Spleen (tissue), 11 donors: ENCODE results near the gene MRE11. TPM values are rescaled to one million over a fixed set of nuclear protein-coding genes. Genes with fewer than 3 reads are reported as not detected.

Experiments
- microRNA-seq, 3 donors: library from miRNA; unstranded; fragments of <30 nt; microRNA quantifications; one replicate each; pipeline versions ENCODE4 to v1.1.0, GENCODE V29; 2019 to 2020
- polyA plus RNA-seq, 3 donors: library from polyadenylated mRNA; stranded (reverse); fragments of 200-250 nt; gene quantifications; one replicate each; pipeline ENCODE4 v1.2.1, GENCODE V29; 2013
- small RNA-seq, 4 donors: library from RNA; depleted of rRNA; stranded (forward); fragments of <200 nt; gene quantifications; one replicate each; pipeline ENCODE3, GENCODE V24; 2016
- total RNA-seq, 7 donors: library from RNA; depleted of rRNA in 3 of 7; stranded (reverse); fragments of >200 nt in 3 of 7; fragmentation: NEBNext Ultra II Directional in 4 of 7; extraction: Animal tissue kit (Norgen Biotek cat#: 25700) in 4 of 7; gene quantifications; one replicate each; pipeline versions ENCODE4 v1.1.0 to v1.2.1, GENCODE V29; 2016 to 2021
- donor health status: healthy with polysubstance abuse.
- donor health status: DM: no; HTN: no; CAD: no; lungs with moderate emphysema.
- donor health status: DM: no; HTN: no; CAD: no.
- donor health status: Bipolar disorder and iron deficiency.
- donor health status: healthy.
- donor health status: DM: no; HTN: no; CAD: no.
- donor health status: DM: yes; HTN: yes; CAD: no.

The MRE11 gene
- total and polyA plus RNA-seq, 10 donors: 5.3 to 36.2 (median 23.9) TPM

Small RNA genes within 50 kb of the gene (microRNA-seq; reads per million reads assigned to microRNA genes)
- 5.7 to 6.0 (median 5.8) reads per million in 3 donors for gene MIR548L

Small RNA genes within 50 kb of the gene (small RNA-seq; reads per million reads assigned to genes)
- 0 to 0.14 (median 0.03) reads per million in 4 donors for gene MIR548L

Other genes with a start within 250 kb of the MRE11 start
- gene IZUMO1R, start 189.3 kb downstream of the MRE11 start, total RNA-seq: not detected
- not detected for gene IZUMO1R, start 189.3 kb downstream of the MRE11 start, polyA plus RNA-seq
- under 1 TPM in 6 of 7 donors, not detected in 1; 0.09 to 0.66 (median 0.19) TPM for gene GPR83, start 92.4 kb downstream of the MRE11 start, total RNA-seq
- under 1 TPM; 0.06 to 0.19 (median 0.15) TPM for gene GPR83, start 92.4 kb downstream of the MRE11 start, polyA plus RNA-seq
- gene ANKRD49, start 140 bp upstream of the MRE11 start, total RNA-seq: 10 to 100 TPM; 18.8 to 40.5 (median 24.1) TPM
- 10 to 100 TPM; 27.0 to 46.5 (median 30.6) TPM for gene ANKRD49, start 140 bp upstream of the MRE11 start, polyA plus RNA-seq
- gene C11orf97, start 18.6 kb upstream of the MRE11 start, total RNA-seq: not detected
- under 1 TPM in 1 of 3 donors, not detected in 2; 0.11 TPM for gene C11orf97, start 18.6 kb upstream of the MRE11 start, polyA plus RNA-seq
- gene FUT4, start 50.1 kb upstream of the MRE11 start, total RNA-seq: 10 to 100 TPM in 3 of 7 donors, 1 to 10 TPM in 4; 8.9 to 12.8 (median 10.0) TPM
- gene FUT4, start 50.1 kb upstream of the MRE11 start, polyA plus RNA-seq: 1 to 10 TPM; 1.6 to 2.4 (median 2.0) TPM
- 10 to 100 TPM in 1 of 7 donors, 1 to 10 TPM in 6; 3.5 to 10.3 (median 4.9) TPM for gene PIWIL4, start 73.5 kb upstream of the MRE11 start, total RNA-seq
- gene PIWIL4, start 73.5 kb upstream of the MRE11 start, polyA plus RNA-seq: 1 to 10 TPM; 4.1 to 6.7 (median 5.5) TPM